GM12874 (cell line): Measurements from ENCODE around the gene LRMDA.

ENCODE experiments used
- TF ChIP-seq, protein P1 (sequence below): IDR thresholded peaks from 2 replicates; pipeline ENCODE4 v1.5.1; 2011; ENCODE audit warnings: low read depth, mild to moderate bottlenecking, control low read depth, low read length, moderate library complexity; ENCODE audit not compliant: insufficient read depth

Gene LRMDA

DNA sequence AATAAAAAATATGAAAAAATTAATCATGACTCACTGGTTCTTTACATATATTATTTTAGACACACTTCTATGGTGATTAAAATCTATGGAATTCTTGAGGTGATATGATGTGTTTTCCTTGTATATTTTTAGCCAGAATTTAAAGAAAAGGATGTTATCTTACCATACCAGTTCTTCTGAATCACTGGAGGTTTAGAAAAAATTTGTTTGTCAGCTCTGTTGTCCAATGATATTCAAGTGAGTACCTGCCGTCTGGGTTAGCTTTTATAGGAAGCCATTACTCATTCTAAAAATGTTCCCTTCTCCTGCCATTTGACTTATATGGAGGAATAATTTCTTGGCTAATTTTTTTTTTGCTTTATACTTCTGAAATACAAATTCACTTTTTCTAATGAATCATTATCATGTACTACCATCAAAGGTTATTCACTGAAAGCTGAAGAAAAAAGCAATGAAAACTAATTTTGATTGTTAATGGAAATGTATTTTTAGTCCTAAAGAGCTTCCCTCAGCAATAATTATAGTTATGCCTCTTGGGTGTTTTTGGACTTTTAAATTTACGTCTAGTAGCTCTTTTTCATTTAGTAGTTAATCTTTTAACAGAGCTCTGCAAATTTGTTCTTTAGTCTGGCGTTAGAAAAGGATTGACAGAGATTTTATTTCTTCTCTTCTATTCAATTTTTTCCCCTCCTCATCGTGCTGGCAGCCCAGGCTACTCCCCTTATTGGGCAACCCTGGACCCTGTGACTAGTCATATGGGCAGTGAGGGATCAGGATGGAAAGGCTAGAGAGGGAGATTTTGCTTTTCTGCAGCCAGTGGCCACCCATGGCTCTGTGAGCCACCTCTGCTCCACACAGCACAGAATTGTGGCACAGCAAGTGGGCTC, 434.2 kb downstream of the LRMDA start:
- TF ChIP-seq, protein P1, sequence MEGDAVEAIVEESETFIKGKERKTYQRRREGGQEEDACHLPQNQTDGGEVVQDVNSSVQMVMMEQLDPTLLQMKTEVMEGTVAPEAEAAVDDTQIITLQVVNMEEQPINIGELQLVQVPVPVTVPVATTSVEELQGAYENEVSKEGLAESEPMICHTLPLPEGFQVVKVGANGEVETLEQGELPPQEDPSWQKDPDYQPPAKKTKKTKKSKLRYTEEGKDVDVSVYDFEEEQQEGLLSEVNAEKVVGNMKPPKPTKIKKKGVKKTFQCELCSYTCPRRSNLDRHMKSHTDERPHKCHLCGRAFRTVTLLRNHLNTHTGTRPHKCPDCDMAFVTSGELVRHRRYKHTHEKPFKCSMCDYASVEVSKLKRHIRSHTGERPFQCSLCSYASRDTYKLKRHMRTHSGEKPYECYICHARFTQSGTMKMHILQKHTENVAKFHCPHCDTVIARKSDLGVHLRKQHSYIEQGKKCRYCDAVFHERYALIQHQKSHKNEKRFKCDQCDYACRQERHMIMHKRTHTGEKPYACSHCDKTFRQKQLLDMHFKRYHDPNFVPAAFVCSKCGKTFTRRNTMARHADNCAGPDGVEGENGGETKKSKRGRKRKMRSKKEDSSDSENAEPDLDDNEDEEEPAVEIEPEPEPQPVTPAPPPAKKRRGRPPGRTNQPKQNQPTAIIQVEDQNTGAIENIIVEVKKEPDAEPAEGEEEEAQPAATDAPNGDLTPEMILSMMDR: no peak

DNA sequence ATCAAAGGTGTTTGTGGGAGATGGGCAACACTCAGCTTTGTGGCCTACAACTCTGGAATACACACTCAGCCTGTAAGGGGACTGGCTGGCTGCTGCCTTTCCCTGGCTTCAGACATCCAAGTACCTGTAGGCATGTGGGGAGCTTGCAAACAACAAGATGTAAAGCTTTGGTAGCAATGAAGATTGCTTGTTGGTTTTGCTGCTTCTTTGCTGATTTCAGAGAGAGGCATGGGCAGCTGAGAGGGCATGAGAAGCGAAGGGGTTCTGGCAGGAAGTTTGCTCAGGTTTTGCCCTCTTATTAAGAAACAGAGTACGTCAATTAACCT, 434.8 kb downstream of the LRMDA start:
- TF ChIP-seq, protein P1: no peak

DNA sequence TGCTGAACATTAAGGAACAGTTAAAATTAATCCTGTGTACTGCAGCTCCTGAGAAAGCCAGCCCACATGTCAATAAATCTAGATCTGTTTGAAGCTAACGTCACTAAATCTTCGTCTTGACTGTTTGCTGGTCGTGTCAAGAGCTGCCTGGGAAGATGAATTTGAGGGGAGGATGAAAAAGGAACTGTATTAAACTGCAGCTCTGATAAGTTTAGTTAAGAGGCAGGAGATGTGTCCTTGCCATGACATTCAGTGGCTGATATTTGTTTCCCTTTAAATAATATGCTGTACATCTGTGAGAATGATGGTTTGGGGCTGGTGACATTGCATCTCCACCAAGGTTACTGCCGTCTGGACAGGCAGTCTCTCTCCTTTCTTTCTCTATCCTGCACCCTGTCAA, 435.3 kb downstream of the LRMDA start:
- TF ChIP-seq, protein P1: no peak

DNA sequence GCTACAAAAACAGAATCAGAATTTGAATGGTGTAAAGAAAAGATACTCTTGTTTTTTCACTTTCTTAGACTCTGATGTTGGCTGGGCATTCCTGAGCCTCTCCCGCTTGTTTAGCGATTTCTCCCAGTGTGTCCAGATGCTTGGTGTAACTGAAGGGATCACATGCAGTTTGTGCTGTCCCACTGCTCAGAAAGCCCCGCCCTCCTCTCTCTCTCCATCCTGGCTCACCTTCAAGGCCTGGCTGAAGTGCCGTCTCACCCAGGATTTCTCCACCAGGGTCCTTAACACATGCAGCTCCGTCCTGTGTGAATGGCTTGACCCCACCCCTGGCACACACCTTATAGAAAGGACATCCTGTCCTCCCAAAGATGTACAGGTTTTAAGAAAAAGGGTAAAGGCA, 437.1 kb downstream of the LRMDA start:
- TF ChIP-seq, protein P1: no peak

DNA sequence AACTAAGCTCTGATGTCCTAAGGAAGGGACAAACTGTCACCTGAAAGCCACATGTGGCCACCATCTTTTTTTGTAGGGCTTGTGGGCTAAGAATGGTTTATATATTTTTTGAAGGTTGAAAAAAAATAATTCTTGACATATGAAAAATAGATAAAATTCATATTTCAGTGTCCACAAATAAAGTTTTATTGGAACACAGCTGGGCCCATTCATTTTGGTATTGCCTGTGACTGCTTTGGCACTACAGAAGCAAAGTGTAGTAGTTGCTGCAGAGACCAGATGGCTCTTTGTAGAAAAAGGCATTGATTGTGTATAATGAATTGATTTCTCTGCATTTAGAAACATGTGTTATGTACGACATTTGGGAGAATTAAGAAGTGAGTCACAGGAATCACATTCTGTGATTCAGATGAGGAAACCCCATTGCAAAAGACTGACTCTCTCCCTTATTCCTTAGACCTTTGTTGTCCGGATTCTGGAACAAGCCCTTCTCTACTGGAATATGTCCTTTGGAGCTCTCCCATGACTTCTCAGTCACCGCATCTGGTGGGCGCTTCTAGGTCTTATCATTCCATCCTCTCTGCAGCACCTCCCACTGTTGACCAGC, 438.7 kb downstream of the LRMDA start:
- TF ChIP-seq, protein P1: no peak

DNA sequence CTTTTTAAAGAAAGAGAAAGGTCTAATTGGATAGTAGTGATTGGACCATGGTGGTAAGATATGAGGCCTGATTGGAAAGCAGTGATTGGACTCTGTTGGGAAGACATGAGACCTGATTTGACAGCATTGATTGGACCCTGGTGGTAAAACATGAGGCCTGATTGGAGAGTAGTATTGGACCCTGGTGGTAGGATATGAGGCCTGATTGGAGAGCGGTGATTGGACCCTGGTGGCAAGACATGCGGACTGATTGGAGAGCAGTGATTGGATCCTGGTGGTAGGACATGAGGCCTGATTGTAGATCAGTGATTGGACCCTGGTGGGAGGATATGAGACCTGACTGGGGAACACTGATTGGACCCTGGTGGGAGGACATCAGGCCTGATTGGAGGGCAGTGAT, 444.3 kb downstream of the LRMDA start:
- TF ChIP-seq, protein P1: no peak

DNA sequence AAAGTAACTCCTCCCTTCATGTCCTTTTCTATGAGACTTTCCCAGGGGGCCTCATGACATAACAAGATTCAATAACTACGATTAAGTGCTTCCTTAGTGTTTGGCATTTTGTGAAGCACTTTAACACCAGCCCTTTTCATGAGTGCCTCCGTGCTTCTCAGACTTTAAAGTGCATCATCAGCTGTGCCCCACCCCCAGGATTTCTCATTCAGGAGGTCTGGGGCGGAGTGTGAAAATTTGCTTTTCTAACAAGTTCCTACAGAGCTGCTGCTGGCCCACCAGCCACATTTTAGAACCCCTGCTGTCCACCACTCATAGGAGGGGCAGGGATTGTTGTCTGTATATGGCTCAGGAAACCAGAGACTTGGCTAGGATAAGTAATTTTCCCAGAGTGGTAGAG, 445.3 kb downstream of the LRMDA start:
- TF ChIP-seq, protein P1: no peak
